Small intestine (tissue), 7 donors: Measurements from ENCODE around the gene AP1AR. TPM values are rescaled to one million over a fixed set of nuclear protein-coding genes. Genes with fewer than 3 reads are reported as not detected.
"Not testable (repeated sequence)": the region's sequence is repeated elsewhere in the genome, so short reads cannot be mapped to it uniquely, and the experiment has no call there.

ENCODE experiments used
- DNase-seq, 2 donors: peaks; one replicate each; pipeline versions ENCODE4 v3.0.0 to v3.0.0-alpha.2; 2013
- FAIRE-seq: peaks from 2 replicates; lab custom pipeline; 2012; peaks lifted over from hg19 to GRCh38; lab: Jason Lieb, UNC
- H3K27ac ChIP-seq, 3 donors: one replicate each; pipeline ENCODE4 v1.5.1; 2013; ENCODE audit warnings: low read length in 2 of 3, mild to moderate bottlenecking in 2 of 3, control low read depth in 1 of 3, inconsistent platforms in 1 of 3, low read depth in 1 of 3, moderate library complexity in 1 of 3
- H3K27me3 ChIP-seq, 3 donors: one replicate each; pipeline ENCODE4 v1.6.1; 2013; ENCODE audit warnings: low read length in 3 of 3, inconsistent platforms in 1 of 3; ENCODE audit not compliant: control insufficient read depth in 3 of 3, insufficient read depth in 3 of 3
- H3K36me3 ChIP-seq, 3 donors: one replicate each; pipeline ENCODE4 v1.6.1; 2013; ENCODE audit warnings: low read length in 3 of 3, inconsistent platforms in 1 of 3, low read depth in 1 of 3, mild to moderate bottlenecking in 1 of 3, moderate library complexity in 1 of 3; ENCODE audit not compliant: control insufficient read depth in 3 of 3, insufficient read depth in 2 of 3
- H3K4me1 ChIP-seq, 3 donors: one replicate each; pipeline ENCODE4 v1.6.1; 2013; ENCODE audit warnings: low read length in 2 of 3, inconsistent platforms in 1 of 3, low read depth in 1 of 3, mild to moderate bottlenecking in 1 of 3, moderate library complexity in 1 of 3; ENCODE audit not compliant: control insufficient read depth in 3 of 3, insufficient read depth in 2 of 3
- H3K4me3 ChIP-seq, 3 donors: one replicate each; pipeline ENCODE4 v1.5.1; 2013; ENCODE audit warnings: low read length in 3 of 3, control low read depth in 1 of 3, inconsistent platforms in 1 of 3, low read depth in 1 of 3, mild to moderate bottlenecking in 1 of 3, moderate library complexity in 1 of 3
- H3K9me3 ChIP-seq, 2 donors: one replicate each; pipeline ENCODE4 v1.6.1; 2013; ENCODE audit warnings: low read depth in 1 of 2, low read length in 1 of 2; ENCODE audit not compliant: control insufficient read depth in 2 of 2, insufficient read depth in 1 of 2
- WGBS, 3 donors: extraction: QIAGEN DNeasy Blood & Tissue Kit; methylation state at CpG; one replicate each; pipeline ENCODE4 v1.1.7; 2013; 5-methylcytosine and 5-hydroxymethylcytosine counted together
- polyA plus RNA-seq, 4 donors: library from polyadenylated mRNA; stranded (reverse) in 3 of 4; unstranded in 1 of 4; fragments of 200-250 nt in 3 of 4; fragments of 120-200 nt in 1 of 4; gene quantifications; one replicate each; pipeline versions ENCODE4 v1.2.1 to v1.2.3, GENCODE V29; 2013
- donor health status: healthy with polysubstance abuse.
- donor health status: control.
- donor health status: control.
- donor health status: Bipolar disorder and iron deficiency.
- donor health status: healthy.

Gene AP1AR
- polyA plus RNA-seq, 4 donors, result 16.8 to 51.6 (median 26.3) TPM

DNA sequence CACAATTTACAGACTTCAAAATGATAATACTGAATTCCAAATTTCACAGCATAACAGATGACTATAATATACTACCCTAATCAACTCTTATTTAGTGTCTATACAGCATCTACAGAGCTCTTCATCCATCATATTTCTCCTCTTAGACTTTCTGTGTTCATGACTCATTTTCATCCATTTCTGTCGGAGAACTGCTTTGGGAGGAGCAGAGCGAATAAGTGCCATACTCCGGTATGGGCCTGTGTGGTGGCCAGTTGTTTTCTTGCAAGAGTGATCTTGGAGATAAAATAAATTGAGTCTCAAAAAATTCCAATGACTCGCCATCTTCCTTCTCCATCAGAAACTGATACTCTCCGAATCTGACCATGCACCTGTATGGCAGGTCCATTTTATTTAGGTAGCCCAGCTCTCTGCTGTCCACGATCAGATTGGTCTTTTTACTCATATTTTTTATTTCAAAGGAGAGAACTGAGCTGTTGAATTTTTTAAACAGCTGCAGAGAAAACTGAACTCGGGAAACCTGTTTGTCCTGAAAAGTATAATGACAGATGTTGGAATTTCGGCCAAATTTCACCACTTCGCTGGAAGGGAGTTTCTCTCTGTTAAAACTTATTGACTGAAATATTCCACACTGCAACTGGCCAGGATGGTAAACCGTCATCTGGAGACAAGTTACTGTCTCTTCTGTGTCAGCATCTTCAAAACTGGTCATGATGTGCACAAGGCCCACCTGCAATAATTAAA is 46.3 kb downstream of the AP1AR start:
- FAIRE-seq (no peak), DNase-seq (no peak)
- Histone ChIP-seq H3K4me3 (no peak overlapping the region), H3K36me3 (peaks cover 0 to 8% (median 5%) of the 10 kb centered on the region in 3 donors), H3K27me3 (no peaks in the 10 kb centered on the region), H3K9me3 (no peaks in the 10 kb centered on the region), H3K4me1 (peaks cover 0 to 4% (median 0%) of the 10 kb centered on the region in 3 donors), H3K27ac (no peak overlapping the region)
- 84 to 93% (median 92%) methylated on average over 10 of the region's 10 CpGs for WGBS, 3 donors

DNA sequence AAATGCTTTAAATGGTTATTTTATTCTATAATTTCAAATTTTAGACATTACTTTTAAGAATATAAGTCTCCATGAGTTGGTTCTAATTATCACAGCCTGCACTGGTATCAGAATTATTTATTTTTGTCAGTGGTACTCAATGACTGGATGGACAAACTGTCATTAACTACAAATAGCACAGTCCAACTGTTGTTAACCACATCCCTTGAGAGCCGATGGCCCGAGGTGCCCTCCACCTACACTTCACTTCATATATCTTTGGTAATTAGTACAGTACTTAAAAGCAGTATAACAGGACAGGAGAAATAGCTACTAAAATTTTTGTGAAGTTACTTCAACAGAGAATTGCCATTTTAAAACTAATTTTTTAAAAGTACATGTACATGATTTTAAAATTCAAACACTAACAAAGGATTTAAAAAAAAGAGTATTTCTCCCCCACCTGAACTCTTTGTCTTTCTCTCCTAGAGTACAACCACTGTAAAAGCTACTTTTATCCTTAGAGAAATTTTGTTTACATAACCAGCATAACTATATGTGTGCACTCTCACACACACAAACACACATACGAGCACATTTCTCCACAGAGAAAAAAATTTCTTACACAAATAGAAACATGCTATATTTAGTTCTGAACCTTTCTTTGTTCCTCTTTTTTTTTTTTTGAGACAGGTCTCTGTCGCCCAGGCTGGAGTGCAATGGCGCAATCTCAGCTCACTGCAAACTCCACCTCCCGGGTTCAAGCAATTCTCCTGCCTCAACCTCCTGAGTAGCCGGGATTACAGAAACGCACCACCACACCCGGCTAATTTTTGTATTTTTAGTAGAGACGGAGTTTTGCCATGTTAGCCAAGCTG is 47.7 kb downstream of the AP1AR start:
- peaks cover 0 to 5% (median 2%) of the 10 kb centered on the region in 3 donors for H3K4me1 ChIP-seq
- no peak overlapping the region for H3K4me3 ChIP-seq
- 57 to 72% (median 58%) methylated on average over 10 of the region's 10 CpGs for WGBS, 3 donors
- FAIRE-seq (no peak), DNase-seq (no peak)
- peaks cover 0 to 8% (median 3%) of the 10 kb centered on the region in 3 donors for H3K36me3 ChIP-seq
- H3K27ac ChIP-seq, result no peak overlapping the region
- no peaks in the 10 kb centered on the region for H3K9me3 ChIP-seq
- no peaks in the 10 kb centered on the region for H3K27me3 ChIP-seq

DNA sequence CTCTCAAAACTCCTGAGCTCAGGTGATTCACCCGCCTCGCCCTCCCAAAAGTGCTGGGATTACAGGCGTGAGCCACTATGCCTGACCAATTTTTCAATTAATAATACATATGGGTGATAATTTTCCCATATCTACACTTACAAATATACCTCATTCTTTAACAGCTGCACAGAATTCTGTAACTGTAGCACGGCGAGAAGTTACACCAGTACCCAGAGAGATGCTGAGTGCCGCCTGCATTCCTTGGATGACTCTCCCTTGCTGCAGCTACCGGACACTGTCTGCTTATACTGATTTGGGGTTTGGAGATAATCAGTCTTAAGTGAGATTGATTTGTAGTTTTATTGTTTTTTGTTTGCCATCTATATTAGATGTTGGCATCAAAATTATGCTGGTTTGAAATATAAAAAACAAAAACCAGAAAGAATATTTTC is 48.3 kb downstream of the AP1AR start:
- DNase-seq (no peak), FAIRE-seq (no peak)
- Histone ChIP-seq H3K27ac (no peak overlapping the region), H3K4me3 (no peak overlapping the region), H3K36me3 (peaks cover 0 to 8% (median 3%) of the 10 kb centered on the region in 3 donors), H3K4me1 (peaks cover 0 to 5% (median 2%) of the 10 kb centered on the region in 3 donors), H3K9me3 (no peaks in the 10 kb centered on the region), H3K27me3 (no peaks in the 10 kb centered on the region)
- 80 to 93% (median 91%) methylated on average over 7 of the region's 7 CpGs for WGBS, 3 donors

DNA sequence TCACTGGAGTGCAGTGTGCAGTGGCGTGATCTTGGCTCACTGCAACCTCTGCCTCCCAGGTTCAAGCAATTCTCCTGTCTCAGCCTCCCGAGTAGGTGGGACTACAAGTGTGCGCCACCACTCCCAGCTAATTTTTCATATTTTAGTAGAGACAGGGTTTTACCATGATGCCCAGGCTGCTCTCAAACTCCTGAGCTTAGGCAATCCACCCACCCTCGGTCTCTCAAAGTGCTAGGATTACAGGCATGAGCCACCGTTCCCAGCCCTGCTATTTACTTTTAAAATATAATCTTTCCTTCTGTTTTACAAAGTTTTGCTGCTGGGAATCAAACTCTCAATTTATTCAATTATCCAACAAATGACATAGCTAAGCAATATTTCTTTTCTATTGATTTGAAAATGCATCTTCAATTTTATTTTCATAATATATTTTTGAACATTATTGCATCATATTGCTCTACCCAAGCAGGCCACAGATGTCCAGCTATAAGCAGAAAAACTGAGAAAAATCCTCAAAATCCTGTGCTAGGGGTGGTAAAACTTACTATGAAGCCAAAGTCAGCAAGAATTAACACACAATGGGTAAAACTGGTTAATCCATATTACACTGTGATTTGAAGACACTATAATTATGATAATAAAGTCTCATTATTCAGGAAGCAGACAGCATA is 48.9 kb downstream of the AP1AR start:
- DNase-seq (no peak), FAIRE-seq (no peak)
- H3K4me1 ChIP-seq, result peaks cover 0 to 5% (median 2%) of the 10 kb centered on the region in 3 donors
- H3K27me3 ChIP-seq, result no peaks in the 10 kb centered on the region
- peaks cover 0 to 5% (median 3%) of the 10 kb centered on the region in 3 donors for H3K36me3 ChIP-seq
- no peaks in the 10 kb centered on the region for H3K9me3 ChIP-seq
- H3K4me3 ChIP-seq, result no peak overlapping the region
- no peak overlapping the region for H3K27ac ChIP-seq
- WGBS, 3 donors, result 69 to 90% (median 82%) methylated on average over 5 of the region's 5 CpGs

DNA sequence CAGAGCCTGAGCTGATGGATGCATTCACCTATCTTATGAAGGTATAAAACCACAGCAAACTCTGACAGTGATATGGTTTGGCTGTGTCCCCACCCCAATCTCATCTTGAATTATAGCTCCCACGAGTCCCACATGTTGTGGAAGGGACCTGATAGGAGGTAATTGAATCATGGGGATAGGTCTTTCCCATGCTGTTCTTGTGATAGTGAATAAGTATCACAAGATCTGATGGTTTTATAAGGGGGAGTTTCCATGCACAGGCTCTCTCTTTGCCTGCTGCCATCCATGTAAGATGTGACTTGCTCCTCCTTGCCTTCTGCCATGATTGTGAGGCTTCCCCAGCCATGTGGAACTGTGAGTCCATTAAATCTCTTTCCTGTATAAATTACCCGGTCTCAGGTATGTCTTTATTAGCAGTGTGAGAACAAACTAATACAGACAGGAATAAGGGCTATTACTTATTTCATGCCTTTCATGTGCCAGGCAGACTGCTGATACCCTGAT is 50.4 kb downstream of the AP1AR start:
- H3K9me3 ChIP-seq, H3K4me3 ChIP-seq, FAIRE-seq, H3K27me3 ChIP-seq, H3K4me1 ChIP-seq, DNase-seq, H3K27ac ChIP-seq, H3K36me3 ChIP-seq: not testable (repeated sequence)
- WGBS, 3 donors, result 84 to 94% (median 90%) methylated on average over 2 of the region's 2 CpGs

DNA sequence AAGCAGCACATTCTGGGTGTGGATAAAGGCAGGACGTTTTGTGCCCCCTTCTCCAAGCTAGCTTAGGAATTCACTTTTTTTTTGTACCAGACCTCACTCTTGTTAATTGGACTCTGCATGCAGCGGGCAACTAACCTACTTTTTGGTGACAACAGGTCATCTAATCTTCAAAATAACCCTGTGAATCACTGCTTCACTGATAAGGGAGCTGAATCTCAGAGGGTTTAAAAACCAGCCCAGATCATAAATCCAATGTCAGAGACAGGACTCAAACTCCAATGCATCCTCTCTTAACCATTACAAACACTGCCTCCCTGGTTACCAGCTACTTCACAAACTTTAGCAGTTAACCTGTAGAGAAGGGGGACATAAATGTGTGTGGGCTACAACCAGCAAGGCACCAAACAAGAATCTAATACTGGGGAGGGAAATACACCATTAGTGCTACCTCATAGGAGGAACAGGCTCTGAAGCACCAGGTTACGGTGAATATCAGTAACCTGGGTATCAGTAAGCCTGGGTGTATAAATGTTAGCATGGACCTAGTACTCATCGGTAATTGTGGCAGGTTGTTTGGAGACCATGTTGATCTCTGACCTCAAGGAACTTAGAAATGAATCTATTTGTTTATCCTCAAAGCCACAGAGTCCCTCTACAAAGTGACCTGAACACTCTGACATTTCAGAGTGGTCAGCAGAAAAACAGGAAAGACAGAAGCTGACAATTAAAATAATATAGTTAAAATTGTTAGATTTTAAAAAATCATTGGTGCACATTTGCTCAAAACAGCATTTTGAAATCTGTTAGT is 51.5 kb downstream of the AP1AR start:
- Histone ChIP-seq H3K9me3 (no peaks in the 10 kb centered on the region), H3K27me3 (no peaks in the 10 kb centered on the region), H3K4me3 (no peak overlapping the region), H3K36me3 (no peaks in the 10 kb centered on the region), H3K27ac (no peak overlapping the region), H3K4me1 (peaks cover 0 to 13% (median 7%) of the 10 kb centered on the region in 3 donors)
- WGBS, 3 donors, result 39 to 54% (median 44%) methylated on average over 4 of the region's 4 CpGs
- DNase-seq (peak; percentile 5 to 30), FAIRE-seq (no peak)

DNA sequence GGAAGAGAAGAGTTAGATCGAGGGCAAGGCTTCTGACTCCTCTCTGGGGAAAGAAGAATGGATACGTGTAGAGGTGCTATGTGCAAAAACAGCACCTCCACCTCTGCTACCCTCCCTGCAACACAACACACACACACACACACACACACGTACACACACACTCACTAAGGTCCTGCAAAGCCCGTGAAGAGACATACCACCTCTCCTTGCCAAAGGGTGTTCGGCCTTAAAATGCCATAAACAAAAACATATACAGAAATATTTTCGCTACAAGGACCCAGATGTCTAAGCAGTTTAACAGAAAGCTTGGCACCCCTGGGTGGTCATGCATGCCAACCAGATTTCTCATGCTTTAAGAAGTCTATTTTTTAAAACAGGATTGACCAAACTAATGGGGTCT is 52.6 kb downstream of the AP1AR start:
- no peaks in the 10 kb centered on the region for H3K36me3 ChIP-seq
- H3K4me3 ChIP-seq, result peak overlapping the region in 2 of 3 donors; percentile 4 to 79
- 3 to 14% (median 7%) methylated on average over 6 of the region's 6 CpGs for WGBS, 3 donors
- H3K9me3 ChIP-seq, result no peaks in the 10 kb centered on the region
- H3K27ac ChIP-seq, result peak overlapping the region in 1 of 3 donors; percentile 30
- H3K27me3 ChIP-seq, result no peaks in the 10 kb centered on the region
- peaks cover 0 to 13% (median 7%) of the 10 kb centered on the region in 3 donors for H3K4me1 ChIP-seq
- DNase-seq (peak in 1 of 2 donors; percentile 9), FAIRE-seq (no peak)
